PFSK-1 (cell line): ENCODE data around the gene COL4A2.

Experiments
- TAF1 ChIP-seq: IDR thresholded peaks from 2 replicates; pipeline ENCODE4 v1.6.1; 2012; ENCODE audit warnings: low read length, control low read depth, borderline replicate concordance; ENCODE audit not compliant: insufficient read depth
- TF ChIP-seq, protein P1 (sequence below), 2 experiments: IDR thresholded peaks; 2 replicates each; pipeline versions ENCODE4 v1.6.1 to v1.8.0; 2011 to 2012; ENCODE audit warnings: low read depth in 2 of 2, low read length in 2 of 2, control low read depth in 1 of 2, inconsistent platforms in 1 of 2, mild to moderate bottlenecking in 1 of 2, moderate library complexity in 1 of 2; ENCODE audit not compliant: insufficient read depth in 1 of 2

DNA sequence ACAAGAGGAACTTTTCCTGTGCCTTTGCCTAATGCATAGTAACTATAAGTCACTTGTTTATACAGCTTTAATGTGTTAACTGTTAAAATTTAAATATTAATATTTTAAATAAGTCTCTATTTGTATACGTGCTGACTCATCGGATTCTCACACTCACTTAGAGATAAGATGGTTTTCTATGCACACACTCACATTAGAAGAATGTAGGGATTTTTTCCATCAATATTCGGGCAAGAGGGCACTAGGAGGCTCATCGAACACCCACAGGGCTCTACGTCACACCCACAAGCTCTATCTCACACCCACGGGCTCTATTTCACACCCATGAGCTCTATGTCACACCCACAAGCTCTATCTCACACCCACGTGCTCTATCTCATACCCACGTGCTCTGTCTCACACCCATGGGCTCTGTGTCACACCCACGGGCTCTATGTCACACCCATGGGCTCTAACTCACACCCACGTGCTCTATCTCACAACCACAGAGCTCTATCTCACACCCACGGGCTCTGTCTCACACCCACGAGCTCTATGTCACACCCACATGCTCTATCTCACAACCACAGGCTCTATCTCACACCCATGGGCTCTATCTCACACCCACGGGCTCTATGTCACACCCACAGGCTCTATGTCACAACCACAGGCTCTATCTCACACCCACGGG lies 73.4 kb downstream of the COL4A2 start:
- TF ChIP-seq, protein P1, sequence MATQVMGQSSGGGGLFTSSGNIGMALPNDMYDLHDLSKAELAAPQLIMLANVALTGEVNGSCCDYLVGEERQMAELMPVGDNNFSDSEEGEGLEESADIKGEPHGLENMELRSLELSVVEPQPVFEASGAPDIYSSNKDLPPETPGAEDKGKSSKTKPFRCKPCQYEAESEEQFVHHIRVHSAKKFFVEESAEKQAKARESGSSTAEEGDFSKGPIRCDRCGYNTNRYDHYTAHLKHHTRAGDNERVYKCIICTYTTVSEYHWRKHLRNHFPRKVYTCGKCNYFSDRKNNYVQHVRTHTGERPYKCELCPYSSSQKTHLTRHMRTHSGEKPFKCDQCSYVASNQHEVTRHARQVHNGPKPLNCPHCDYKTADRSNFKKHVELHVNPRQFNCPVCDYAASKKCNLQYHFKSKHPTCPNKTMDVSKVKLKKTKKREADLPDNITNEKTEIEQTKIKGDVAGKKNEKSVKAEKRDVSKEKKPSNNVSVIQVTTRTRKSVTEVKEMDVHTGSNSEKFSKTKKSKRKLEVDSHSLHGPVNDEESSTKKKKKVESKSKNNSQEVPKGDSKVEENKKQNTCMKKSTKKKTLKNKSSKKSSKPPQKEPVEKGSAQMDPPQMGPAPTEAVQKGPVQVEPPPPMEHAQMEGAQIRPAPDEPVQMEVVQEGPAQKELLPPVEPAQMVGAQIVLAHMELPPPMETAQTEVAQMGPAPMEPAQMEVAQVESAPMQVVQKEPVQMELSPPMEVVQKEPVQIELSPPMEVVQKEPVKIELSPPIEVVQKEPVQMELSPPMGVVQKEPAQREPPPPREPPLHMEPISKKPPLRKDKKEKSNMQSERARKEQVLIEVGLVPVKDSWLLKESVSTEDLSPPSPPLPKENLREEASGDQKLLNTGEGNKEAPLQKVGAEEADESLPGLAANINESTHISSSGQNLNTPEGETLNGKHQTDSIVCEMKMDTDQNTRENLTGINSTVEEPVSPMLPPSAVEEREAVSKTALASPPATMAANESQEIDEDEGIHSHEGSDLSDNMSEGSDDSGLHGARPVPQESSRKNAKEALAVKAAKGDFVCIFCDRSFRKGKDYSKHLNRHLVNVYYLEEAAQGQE (IDR thresholded peaks at IDR 0.05; ENCODE audit: insufficient read depth in 1 of 2, low read depth in 2 of 2, low read length in 2 of 2), result no peak
- TF ChIP-seq TAF1, result no peak
